OCI-LY1 (cell line): ENCODE data around the gene PHF14.

Experiments
- H2AFZ ChIP-seq: fragments of 200-600 bp; sonication (generic), shearing (Covaris generic); 2 replicates; pipeline ENCODE4 v1.6.0; 2014; ENCODE audit warnings: antibody characterized with exemption, mild to moderate bottlenecking, low read length
- H3F3A ChIP-seq: fragments of 200-600 bp; sonication (generic), shearing (Covaris generic); 2 replicates; pipeline ENCODE4 v1.6.0; 2014; ENCODE audit warnings: mild to moderate bottlenecking, antibody characterized with exemption, low read length, moderate library complexity; ENCODE audit not compliant: insufficient read depth
- H3K27ac ChIP-seq: fragments of 200-600 bp; sonication (generic); 2 replicates; pipeline ENCODE4 v1.5.1; 2014; ENCODE audit warnings: low read length, mixed run types, mild to moderate bottlenecking, low read depth; ENCODE audit not compliant: poor library complexity, severe bottlenecking
- H3K27me3 ChIP-seq: fragments of 200-600 bp; sonication (generic); 2 replicates; pipeline ENCODE4 v1.6.0; 2014; ENCODE audit warnings: antibody characterized with exemption, mild to moderate bottlenecking, low read length, moderate library complexity; ENCODE audit not compliant: insufficient read depth
- H3K36me3 ChIP-seq: fragments of 200-600 bp; sonication (generic); 2 replicates; pipeline ENCODE4 v1.6.1; 2014; ENCODE audit warnings: mild to moderate bottlenecking, antibody characterized with exemption, low read length, moderate library complexity, mixed read lengths; ENCODE audit not compliant: insufficient read depth
- H3K4me1 ChIP-seq: fragments of 200-600 bp; sonication (generic); 2 replicates; pipeline ENCODE4 v1.5.1; 2014; ENCODE audit warnings: mild to moderate bottlenecking, low read length, moderate library complexity; ENCODE audit not compliant: insufficient read depth, severe bottlenecking
- H3K4me2 ChIP-seq: fragments of 200-600 bp; sonication (generic), shearing (Covaris generic); 2 replicates; pipeline ENCODE4 v1.6.1; 2014; ENCODE audit warnings: low read length
- H3K4me3 ChIP-seq: fragments of 200-600 bp; sonication (generic); 2 replicates; pipeline ENCODE4 v1.5.1; 2014; ENCODE audit warnings: low read length, low read depth, mild to moderate bottlenecking, mixed read lengths; ENCODE audit not compliant: poor library complexity, severe bottlenecking
- H3K79me2 ChIP-seq: fragments of 200-600 bp; shearing (Covaris generic); 2 replicates; pipeline ENCODE4 v1.6.1; 2016; ENCODE audit warnings: mixed run types, low read length, mixed read lengths; ENCODE audit not compliant: insufficient read depth
- H3K9ac ChIP-seq: fragments of 200-600 bp; sonication (generic), shearing (Covaris generic); 2 replicates; pipeline ENCODE4 v1.6.1; 2014; ENCODE audit warnings: mild to moderate bottlenecking, low read length, mixed read lengths
- H3K9me2 ChIP-seq: fragments of 200-600 bp; sonication (generic), shearing (Covaris generic); 2 replicates; pipeline ENCODE4 v1.6.1; 2014; ENCODE audit warnings: low read depth, mild to moderate bottlenecking, low read length, mixed read lengths
- H3K9me3 ChIP-seq: fragments of 200-600 bp; shearing (Covaris generic); 2 replicates; pipeline ENCODE4 v1.6.1; 2014; ENCODE audit warnings: low read length, mixed read lengths
- H4K20me1 ChIP-seq: fragments of 200-600 bp; sonication (generic), shearing (Covaris generic); 2 replicates; pipeline ENCODE4 v1.6.0; 2016; ENCODE audit warnings: mild to moderate bottlenecking, low read length; ENCODE audit not compliant: insufficient read depth
- CTCF ChIP-seq: fragments of 200-600 bp; sonication (generic), shearing (Covaris generic); IDR thresholded peaks from 2 replicates; pipeline ENCODE4 v1.5.1; 2017; ENCODE audit warnings: mild to moderate bottlenecking, antibody characterized with exemption, low read length, moderate library complexity, mixed read lengths
- EZH2 ChIP-seq: fragments of 200-600 bp; sonication (generic), shearing (Covaris generic); IDR thresholded peaks from 2 replicates; pipeline ENCODE4 v1.8.0; 2017; ENCODE audit warnings: borderline replicate concordance, mixed run types, mild to moderate bottlenecking, antibody characterized with exemption, low read length, moderate library complexity, mixed read lengths

Gene PHF14

GRCh38 chr7:11062110-11062509, 88.4 kb downstream of the PHF14 start:
- Histone ChIP-seq H3F3A (no peaks in the 10 kb centered on the region), H3K9ac (no peak overlapping the region), H3K36me3 (peaks cover 49% of the 10 kb centered on the region), H3K4me1 (no peaks in the 10 kb centered on the region), H3K4me3 (no peak overlapping the region), H3K27ac (no peak overlapping the region), H3K9me3 (no peaks in the 10 kb centered on the region), H2AFZ (no peak overlapping the region), H4K20me1 (no peaks in the 10 kb centered on the region), H3K9me2 (no peaks in the 10 kb centered on the region), H3K27me3 (no peaks in the 10 kb centered on the region), H3K4me2 (no peak overlapping the region), H3K79me2 (no peaks in the 10 kb centered on the region)
- no peak for TF ChIP-seq EZH2
- no peak for TF ChIP-seq CTCF

GRCh38 chr7:11069591-11069990, 95.9 kb downstream of the PHF14 start:
- TF ChIP-seq CTCF (no peak), EZH2 (no peak)
- no peak overlapping the region for H3K4me2 ChIP-seq
- peaks cover 10% of the 10 kb centered on the region for H3K36me3 ChIP-seq
- no peaks in the 10 kb centered on the region for H3K9me2 ChIP-seq
- H3F3A ChIP-seq, result no peaks in the 10 kb centered on the region
- no peaks in the 10 kb centered on the region for H3K9me3 ChIP-seq
- no peak overlapping the region for H3K4me3 ChIP-seq
- no peak overlapping the region for H2AFZ ChIP-seq
- H3K4me1 ChIP-seq, result no peaks in the 10 kb centered on the region
- no peaks in the 10 kb centered on the region for H3K79me2 ChIP-seq
- no peaks in the 10 kb centered on the region for H4K20me1 ChIP-seq
- no peaks in the 10 kb centered on the region for H3K27me3 ChIP-seq
- no peak overlapping the region for H3K27ac ChIP-seq
- H3K9ac ChIP-seq, result no peak overlapping the region

- H4K20me1 ChIP-seq, result no peaks in the 10 kb centered on the region
- H3F3A ChIP-seq, result no peaks in the 10 kb centered on the region
- H3K36me3 ChIP-seq, result peaks cover 6% of the 10 kb centered on the region; the same call in 1 of the 2 replicates
- no peaks in the 10 kb centered on the region for H3K4me1 ChIP-seq
- H3K4me3 ChIP-seq, result no peak overlapping the region
- H3K9me3 ChIP-seq, result no peaks in the 10 kb centered on the region
- H3K9ac ChIP-seq, result no peak overlapping the region
- TF ChIP-seq EZH2 (no peak), CTCF (no peak)
- no peaks in the 10 kb centered on the region for H3K79me2 ChIP-seq
- H3K27me3 ChIP-seq, result no peaks in the 10 kb centered on the region
- no peaks in the 10 kb centered on the region for H3K9me2 ChIP-seq
- no peak overlapping the region for H3K4me2 ChIP-seq
- no peak overlapping the region for H2AFZ ChIP-seq
- H3K27ac ChIP-seq, result no peak overlapping the region
Observed at GRCh38 chr7:11077816-11078215, 104.1 kb downstream of the PHF14 start.
